GM18868 (cell line): ENCODE measurements around the gene SHC1.

Experiments
- ATAC-seq: cut with Tn5 transposase; IDR thresholded peaks from one replicate; pipeline ENCODE4 v1.9.1; 2021; ENCODE audit warnings: mild to moderate bottlenecking, moderate library complexity; ENCODE audit not compliant: unreplicated experiment

The SHC1 gene

GRCh38 chr1:154958681-154959425 is 11.7 kb downstream of the SHC1 start:
- no peak for ATAC-seq

- ATAC-seq, result no peak
Measured at GRCh38 chr1:154958036-154958435, 12.5 kb downstream of the SHC1 start.

GRCh38 chr1:154957091-154957657 is 13.4 kb downstream of the SHC1 start:
- ATAC-seq, result no peak

- no peak for ATAC-seq
Measured at GRCh38 chr1:154956544-154956941, 14.0 kb downstream of the SHC1 start.

GRCh38 chr1:154955718-154956543 is 14.6 kb downstream of the SHC1 start, which contains the start of gene PBXIP1:
Gene PBXIP1, minus strand, starts transcription at chr1:154956099. Its CDS starts 2,378 bp downstream, at chr1:154953721.
- ATAC-seq, result peak; percentile 71

GRCh38 chr1:154955039-154955717 is 15.4 kb downstream of the SHC1 start:
- ATAC-seq, result peak; percentile 46

- no peak for ATAC-seq
Measured at GRCh38 chr1:154954541-154954940, 16.0 kb downstream of the SHC1 start.

GRCh38 chr1:154953611-154954038 is 16.9 kb downstream of the SHC1 start:
- ATAC-seq, result no peak

- ATAC-seq, result no peak
Measured at GRCh38 chr1:154952664-154953063, 17.9 kb downstream of the SHC1 start.

- no peak for ATAC-seq
Measured at GRCh38 chr1:154951901-154952657, 18.5 kb downstream of the SHC1 start.

- ATAC-seq, result no peak
Measured at GRCh38 chr1:154948079-154948478, 22.5 kb downstream of the SHC1 start.

GRCh38 chr1:154945962-154946850 is 24.3 kb downstream of the SHC1 start:
- no peak for ATAC-seq

- ATAC-seq, result no peak
Measured at GRCh38 chr1:154945160-154945961, 25.2 kb downstream of the SHC1 start.

GRCh38 chr1:154944401-154945159 is 26.0 kb downstream of the SHC1 start:
- no peak for ATAC-seq

GRCh38 chr1:154943649-154944400 is 26.7 kb downstream of the SHC1 start:
- no peak for ATAC-seq

- ATAC-seq, result no peak
Measured at GRCh38 chr1:154941333-154942013, 29.1 kb downstream of the SHC1 start.
